ENCODE measurements around the gene HOXA9.

DNA sequence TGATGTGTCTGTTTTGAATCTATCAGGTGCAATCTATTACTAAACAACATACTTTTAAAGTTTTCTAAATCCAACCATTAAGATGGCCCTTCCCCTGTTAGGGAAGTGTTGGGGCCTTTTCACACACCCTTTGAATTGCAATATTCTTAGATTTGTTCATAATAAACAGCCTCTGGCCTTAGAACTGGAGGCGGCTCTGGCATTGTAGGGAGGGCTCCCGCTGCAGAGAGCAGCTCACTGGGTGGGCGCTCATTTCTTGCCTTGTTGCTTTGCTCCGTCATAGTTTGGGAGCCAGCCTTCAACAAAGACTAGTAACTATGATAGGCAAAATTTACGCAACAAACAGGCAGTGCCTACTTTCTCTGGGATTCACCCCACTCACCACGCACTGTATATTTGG, 13.0 kb upstream of the HOXA9 start:
- TF ChIP-seq, protein P1, sequence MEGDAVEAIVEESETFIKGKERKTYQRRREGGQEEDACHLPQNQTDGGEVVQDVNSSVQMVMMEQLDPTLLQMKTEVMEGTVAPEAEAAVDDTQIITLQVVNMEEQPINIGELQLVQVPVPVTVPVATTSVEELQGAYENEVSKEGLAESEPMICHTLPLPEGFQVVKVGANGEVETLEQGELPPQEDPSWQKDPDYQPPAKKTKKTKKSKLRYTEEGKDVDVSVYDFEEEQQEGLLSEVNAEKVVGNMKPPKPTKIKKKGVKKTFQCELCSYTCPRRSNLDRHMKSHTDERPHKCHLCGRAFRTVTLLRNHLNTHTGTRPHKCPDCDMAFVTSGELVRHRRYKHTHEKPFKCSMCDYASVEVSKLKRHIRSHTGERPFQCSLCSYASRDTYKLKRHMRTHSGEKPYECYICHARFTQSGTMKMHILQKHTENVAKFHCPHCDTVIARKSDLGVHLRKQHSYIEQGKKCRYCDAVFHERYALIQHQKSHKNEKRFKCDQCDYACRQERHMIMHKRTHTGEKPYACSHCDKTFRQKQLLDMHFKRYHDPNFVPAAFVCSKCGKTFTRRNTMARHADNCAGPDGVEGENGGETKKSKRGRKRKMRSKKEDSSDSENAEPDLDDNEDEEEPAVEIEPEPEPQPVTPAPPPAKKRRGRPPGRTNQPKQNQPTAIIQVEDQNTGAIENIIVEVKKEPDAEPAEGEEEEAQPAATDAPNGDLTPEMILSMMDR (IDR thresholded peaks at IDR 0.05) = no peak
- no peak for TF ChIP-seq POLR2A (IDR thresholded peaks at IDR 0.05)

Data from testis (tissue), 2 donors.